ENCODE measurements around the gene GBP4.

The GBP4 gene

GRCh38 chr1:89171067-89171438 is 27.7 kb downstream of the GBP4 start:
- peak in 2 of 4 experiments; percentile 21 to 29 for DNase-seq

DNA sequence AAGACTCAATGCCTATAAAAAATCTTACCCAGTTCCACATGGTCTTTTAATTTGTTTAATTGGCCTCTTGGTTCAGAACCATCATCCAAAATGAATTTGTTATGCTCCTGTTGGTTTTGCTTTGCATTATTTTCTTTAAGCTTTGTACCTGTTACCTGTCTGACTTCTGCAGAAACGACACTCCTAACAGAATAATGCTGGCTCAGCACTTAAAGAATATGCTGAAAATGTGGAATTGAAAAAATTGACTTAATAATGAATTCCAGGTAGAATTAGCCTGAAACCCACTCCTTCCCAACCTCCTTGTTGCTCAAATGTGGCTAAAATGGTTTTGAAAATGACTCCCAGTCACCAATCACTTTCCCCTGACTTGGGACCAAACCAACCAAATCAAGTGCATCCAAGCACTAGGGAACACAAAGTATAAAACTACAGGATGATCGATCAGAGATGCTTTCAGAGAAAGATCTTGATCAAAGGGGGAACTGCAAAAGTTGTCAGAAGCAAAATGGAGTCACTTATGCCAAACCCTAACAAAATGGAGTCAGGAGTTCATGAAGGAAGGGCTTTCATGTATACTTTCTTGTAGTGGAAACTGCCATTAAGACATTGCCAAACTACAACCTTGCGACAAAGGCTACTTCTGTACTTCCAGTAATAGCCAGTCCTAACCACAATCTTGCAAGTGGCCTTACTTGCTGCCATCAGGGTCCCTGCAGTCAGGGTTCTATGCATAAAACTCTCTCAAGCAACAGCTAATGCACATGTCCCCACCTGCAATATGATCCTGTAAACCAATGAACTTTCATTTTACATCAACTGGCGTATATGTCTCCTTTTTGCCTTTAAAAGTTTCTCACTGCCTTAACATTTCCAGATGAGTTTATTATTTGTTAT is 28.3 kb downstream of the GBP4 start:
- DNase-seq: peak in 1 of 4 experiments; percentile 9

GRCh38 chr1:89169166-89169565 is 29.6 kb downstream of the GBP4 start:
- no peak for DNase-seq

GRCh38 chr1:89167590-89168230 is 31.0 kb downstream of the GBP4 start:
- no peak for DNase-seq

DNA sequence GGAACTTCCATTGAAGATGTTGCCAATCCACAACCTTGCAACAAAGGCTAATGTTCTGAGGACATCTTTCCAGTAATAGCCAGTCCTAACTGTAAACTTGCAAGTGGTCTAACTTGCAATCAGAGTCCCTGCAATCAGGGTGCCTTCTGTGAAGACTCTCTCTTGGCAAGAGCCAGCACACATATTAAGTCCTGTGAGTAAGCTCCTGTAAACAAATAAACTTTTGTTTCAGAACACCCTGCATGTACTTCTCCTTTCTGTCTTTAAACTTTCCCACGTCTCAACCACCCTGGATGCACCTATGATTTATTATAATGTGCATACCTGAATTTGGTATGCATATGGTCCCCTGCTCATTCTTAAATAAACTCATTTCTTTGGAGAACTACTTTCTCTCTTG is 32.0 kb downstream of the GBP4 start:
- no peak for DNase-seq

DNA sequence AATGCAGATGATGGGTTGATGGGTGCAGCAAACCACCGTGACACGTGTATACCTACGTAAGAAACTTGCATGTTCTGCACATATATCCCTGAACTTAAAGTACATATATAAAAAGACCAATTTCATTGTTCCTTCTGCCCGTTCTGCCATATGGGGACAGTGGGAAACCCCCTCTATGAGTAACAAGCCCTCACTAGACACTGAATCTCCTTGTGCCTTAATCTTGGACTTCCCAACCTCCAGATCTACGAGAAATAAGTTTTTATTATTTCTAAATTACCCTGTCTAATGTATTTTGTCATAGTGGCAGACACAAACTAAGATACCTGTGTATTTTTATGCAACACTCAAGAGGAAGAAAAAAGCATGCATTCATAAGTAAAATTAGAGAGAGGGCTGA is 32.9 kb downstream of the GBP4 start:
- DNase-seq: no peak

- peak in 3 of 4 experiments; percentile 10 to 30 (median 14) for DNase-seq
Observed at GRCh38 chr1:89151047-89151446, 47.7 kb downstream of the GBP4 start.

GRCh38 chr1:89149976-89150375 is 48.8 kb downstream of the GBP4 start:
- no peak for DNase-seq

DNA sequence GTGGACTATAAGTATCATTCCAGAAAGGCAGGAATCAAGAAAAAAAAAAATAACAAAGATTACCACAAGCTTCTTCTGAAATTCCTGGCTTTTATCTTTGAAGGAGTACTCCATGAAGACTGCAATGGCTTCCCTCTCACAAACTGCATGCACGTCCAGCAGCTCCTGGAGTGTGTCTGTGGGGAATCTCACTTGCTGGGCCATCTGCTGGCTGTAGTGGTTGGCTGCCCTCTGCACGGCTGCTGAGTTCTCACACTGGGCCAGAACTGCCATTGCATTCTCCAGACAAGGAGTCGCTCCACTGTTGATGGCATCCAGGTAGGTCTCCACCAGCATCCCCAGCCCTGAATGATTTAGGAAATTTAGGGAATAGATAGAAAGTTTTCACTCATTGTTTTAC is 49.5 kb downstream of the GBP4 start:
- DNase-seq: peak in 1 of 4 experiments; percentile 4

DNA sequence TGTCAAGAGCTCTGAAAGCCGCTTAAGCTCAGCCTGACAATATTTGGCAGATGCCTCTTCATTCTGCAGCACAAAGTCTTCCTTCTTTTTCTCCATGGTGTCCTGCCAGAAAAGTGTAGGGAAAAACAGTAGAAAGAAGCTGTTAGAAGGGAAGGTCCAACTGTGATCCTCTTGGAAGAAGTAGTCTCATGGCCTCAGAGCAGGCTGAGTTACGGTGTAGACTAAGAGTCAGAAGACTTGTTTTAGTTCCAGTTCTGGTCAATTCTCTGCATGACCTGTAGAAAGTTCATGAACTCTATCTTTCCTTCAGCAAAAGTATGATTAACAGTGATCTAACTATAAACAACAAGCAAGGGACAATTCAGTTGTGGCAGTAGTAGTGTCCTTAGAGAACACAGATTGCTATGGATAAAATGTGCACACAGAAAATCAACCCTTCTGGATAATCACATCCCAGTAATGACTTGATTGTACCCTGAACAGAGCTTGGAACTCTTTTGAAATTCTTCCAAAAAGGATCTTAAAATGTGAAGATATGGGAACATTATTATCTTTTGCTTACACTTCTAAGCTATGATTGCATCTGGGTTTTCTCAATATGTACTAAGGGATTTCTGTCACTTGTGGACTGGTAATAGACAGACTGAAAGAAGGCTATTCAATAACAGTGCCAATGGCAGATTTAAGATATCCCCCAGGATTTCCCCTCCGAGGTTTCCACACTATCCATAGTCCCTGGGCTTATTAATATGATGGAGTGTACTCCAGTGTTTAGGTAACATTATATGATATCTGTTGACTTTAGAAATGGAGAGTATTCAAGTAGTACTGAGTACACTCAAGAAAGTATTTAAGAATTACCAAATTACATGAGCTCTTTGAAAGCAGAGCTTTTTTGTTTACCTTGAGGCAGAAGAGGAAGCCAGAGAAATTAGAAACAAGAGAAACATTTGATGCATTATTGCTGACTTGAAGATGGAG is 50.8 kb downstream of the GBP4 start:
- no peak for DNase-seq

DNA sequence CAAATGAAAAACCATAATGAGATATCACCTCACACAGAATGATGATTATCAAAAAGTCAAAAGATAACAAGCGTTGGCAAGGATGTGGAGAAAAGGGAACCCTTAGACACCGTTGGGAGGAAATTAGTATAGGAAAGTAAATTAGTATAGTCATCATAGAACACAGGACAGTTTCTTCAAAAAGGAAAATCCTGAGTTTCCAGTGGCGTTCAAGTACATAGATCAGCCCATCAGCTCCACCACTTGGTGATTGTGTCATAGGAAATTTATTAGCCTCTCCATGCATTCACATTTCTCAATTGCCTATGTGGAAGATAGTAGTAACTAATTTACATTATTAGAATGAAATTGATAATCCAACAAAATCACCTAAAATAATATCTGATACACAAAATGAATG is 52.0 kb downstream of the GBP4 start:
- DNase-seq: no peak

- no peak for DNase-seq
Observed at GRCh38 chr1:89143484-89143883, 55.3 kb downstream of the GBP4 start.

DNA sequence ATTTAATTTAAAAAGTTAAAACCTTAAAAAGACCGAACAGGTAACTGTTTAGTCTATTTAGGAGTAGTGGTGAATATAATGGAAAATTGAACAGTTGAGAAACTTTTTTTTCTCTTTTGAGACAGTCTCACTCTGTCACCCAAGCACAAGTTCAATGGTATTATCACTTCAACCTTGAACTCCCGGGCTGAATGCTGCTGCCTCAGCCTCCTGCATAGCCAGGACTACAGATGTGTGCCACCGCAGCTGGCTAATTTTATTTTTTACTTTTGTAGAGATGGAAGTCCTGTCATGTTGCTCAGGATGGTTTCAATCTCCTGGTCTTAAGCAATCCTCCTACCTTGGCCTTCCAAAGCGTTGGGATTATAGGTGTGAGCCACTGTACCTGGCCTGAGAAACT is 56.6 kb downstream of the GBP4 start:
- no peak for DNase-seq

GRCh38 chr1:89133747-89134146 is 65.0 kb downstream of the GBP4 start:
- DNase-seq: no peak

Data from suppressor macrophage (primary cell).